BLaER1 (cell line): ENCODE results near the gene CES4A.
"Not testable (repeated sequence)": the region's sequence is repeated elsewhere in the genome, so short reads cannot be mapped to it uniquely, and the experiment has no call there.

ENCODE experiments used
- H3K27ac ChIP-seq: shearing (Covaris generic); formaldehyde crosslinking; 2 replicates; pipeline ENCODE4 v1.8.1; 2022
- H3K27me3 ChIP-seq: shearing (Covaris generic); formaldehyde crosslinking; 2 replicates; pipeline ENCODE4 v1.8.1; 2022
- H3K36me3 ChIP-seq: shearing (Covaris generic); formaldehyde crosslinking; 2 replicates; pipeline ENCODE4 v1.8.1; 2022
- H3K4me1 ChIP-seq: shearing (Covaris generic); formaldehyde crosslinking; 2 replicates; pipeline ENCODE4 v1.8.1; 2022
- H3K4me2 ChIP-seq: shearing (Covaris generic); formaldehyde crosslinking; 2 replicates; pipeline ENCODE4 v1.8.1; 2022
- H3K4me3 ChIP-seq: shearing (Covaris generic); formaldehyde crosslinking; 2 replicates; pipeline ENCODE4 v1.8.1; 2022
- H3K9ac ChIP-seq: shearing (Covaris generic); formaldehyde crosslinking; 2 replicates; pipeline ENCODE4 v1.8.1; 2022
- H3K9me3 ChIP-seq: shearing (Covaris generic); formaldehyde crosslinking; 2 replicates; pipeline ENCODE4 v1.8.1; 2022
- H4K20me1 ChIP-seq: shearing (Covaris generic); formaldehyde crosslinking; 2 replicates; pipeline ENCODE4 v1.8.1; 2022
- Cebpa-rat ChIP-seq: shearing (Covaris generic); IDR thresholded peaks from 2 replicates; pipeline ENCODE4 v1.8.1; 2022

Gene CES4A

GRCh38 chr16:66968847-66969246 lies 19.5 kb upstream of the CES4A start:
- no peak overlapping the region for H3K4me2 ChIP-seq
- no peaks in the 10 kb centered on the region for H4K20me1 ChIP-seq
- H3K9ac ChIP-seq: no peak overlapping the region
- H3K27ac ChIP-seq: no peak overlapping the region
- no peaks in the 10 kb centered on the region for H3K27me3 ChIP-seq
- no peaks in the 10 kb centered on the region for H3K36me3 ChIP-seq
- H3K4me1 ChIP-seq: no peaks in the 10 kb centered on the region
- no peak overlapping the region for H3K4me3 ChIP-seq
- no peak for TF ChIP-seq Cebpa-rat
- H3K9me3 ChIP-seq: no peaks in the 10 kb centered on the region

- H3K4me3 ChIP-seq: no peak overlapping the region
- H3K9ac ChIP-seq: no peak overlapping the region
- no peaks in the 10 kb centered on the region for H3K9me3 ChIP-seq
- H3K36me3 ChIP-seq: no peaks in the 10 kb centered on the region
- H3K27me3 ChIP-seq: no peaks in the 10 kb centered on the region
- H3K4me2 ChIP-seq: no peak overlapping the region
- peaks cover 9% of the 10 kb centered on the region; the same call in 1 of the 2 replicates for H3K4me1 ChIP-seq
- no peak for TF ChIP-seq Cebpa-rat
- no peaks in the 10 kb centered on the region for H4K20me1 ChIP-seq
- no peak overlapping the region for H3K27ac ChIP-seq
Measured at GRCh38 chr16:66970775-66971720, 17.3 kb upstream of the CES4A start.

GRCh38 chr16:66972983-66973382 lies 15.4 kb upstream of the CES4A start:
- Histone ChIP-seq H3K9me3 (no peaks in the 10 kb centered on the region), H3K4me3 (no peak overlapping the region), H4K20me1 (no peaks in the 10 kb centered on the region), H3K36me3 (no peaks in the 10 kb centered on the region), H3K27ac (no peak overlapping the region), H3K9ac (no peak overlapping the region), H3K27me3 (no peaks in the 10 kb centered on the region), H3K4me2 (no peak overlapping the region), H3K4me1 (peaks cover 27% of the 10 kb centered on the region)
- no peak for TF ChIP-seq Cebpa-rat

- no peaks in the 10 kb centered on the region for H3K27me3 ChIP-seq
- no peak overlapping the region for H3K27ac ChIP-seq
- H3K4me2 ChIP-seq: no peak overlapping the region
- H3K36me3 ChIP-seq: no peaks in the 10 kb centered on the region
- H3K9me3 ChIP-seq: no peaks in the 10 kb centered on the region
- peaks cover 35% of the 10 kb centered on the region for H3K4me1 ChIP-seq
- H3K4me3 ChIP-seq: no peak overlapping the region
- H4K20me1 ChIP-seq: no peaks in the 10 kb centered on the region
- TF ChIP-seq Cebpa-rat: no peak
- H3K9ac ChIP-seq: no peak overlapping the region
Measured at GRCh38 chr16:66973716-66974115, 14.7 kb upstream of the CES4A start.

- H3K4me2 ChIP-seq, H4K20me1 ChIP-seq, H3K4me3 ChIP-seq, H3K27me3 ChIP-seq, H3K9me3 ChIP-seq, H3K9ac ChIP-seq, H3K27ac ChIP-seq, H3K36me3 ChIP-seq: not testable (repeated sequence)
- peaks cover 39% of the 10 kb centered on the region for H3K4me1 ChIP-seq
Measured at GRCh38 chr16:66974156-66974931, 14.0 kb upstream of the CES4A start.

GRCh38 chr16:66974932-66975246 lies 13.5 kb upstream of the CES4A start:
- H3K4me1 ChIP-seq: peaks cover 39% of the 10 kb centered on the region
- H3K27ac ChIP-seq, H4K20me1 ChIP-seq, H3K9me3 ChIP-seq, H3K27me3 ChIP-seq, H3K36me3 ChIP-seq, H3K9ac ChIP-seq, H3K4me3 ChIP-seq, H3K4me2 ChIP-seq: not testable (repeated sequence)

GRCh38 chr16:66975302-66975893 lies 13.0 kb upstream of the CES4A start:
- Histone ChIP-seq H4K20me1 (no peaks in the 10 kb centered on the region), H3K9ac (no peak overlapping the region), H3K4me3 (no peak overlapping the region), H3K27ac (no peak overlapping the region), H3K27me3 (no peaks in the 10 kb centered on the region), H3K4me1 (peaks cover 39% of the 10 kb centered on the region), H3K9me3 (no peaks in the 10 kb centered on the region), H3K4me2 (no peak overlapping the region), H3K36me3 (no peaks in the 10 kb centered on the region)
- no peak for TF ChIP-seq Cebpa-rat

- H3K4me3 ChIP-seq: no peak overlapping the region
- no peak for TF ChIP-seq Cebpa-rat
- H4K20me1 ChIP-seq: no peaks in the 10 kb centered on the region
Measured at GRCh38 chr16:66976746-66977145, 11.6 kb upstream of the CES4A start.

GRCh38 chr16:66977341-66978113 lies 10.9 kb upstream of the CES4A start:
- H3K9me3 ChIP-seq: no peaks in the 10 kb centered on the region
- H3K4me3 ChIP-seq: no peak overlapping the region
- no peaks in the 10 kb centered on the region for H3K27me3 ChIP-seq
- H3K36me3 ChIP-seq: no peaks in the 10 kb centered on the region
- no peak for TF ChIP-seq Cebpa-rat
- H3K4me2 ChIP-seq: peak overlapping the region; percentile 60
- no peak overlapping the region for H3K27ac ChIP-seq
- H3K4me1 ChIP-seq: peaks cover 39% of the 10 kb centered on the region
- no peak overlapping the region; the same call in 1 of the 2 replicates for H3K9ac ChIP-seq
- no peaks in the 10 kb centered on the region for H4K20me1 ChIP-seq

More at GRCh38 chr16:66976746-66977145, 11.6 kb upstream of the CES4A start:
- Histone ChIP-seq H3K4me2 (peak overlapping the region; percentile 60), H3K36me3 (no peaks in the 10 kb centered on the region), H3K27ac (no peak overlapping the region), H3K9ac (no peak overlapping the region), H3K4me1 (peaks cover 39% of the 10 kb centered on the region), H3K9me3 (no peaks in the 10 kb centered on the region), H3K27me3 (no peaks in the 10 kb centered on the region)
